OCI-LY1 (cell line): ENCODE data around the gene CD93.

Source experiments
- CTCF ChIP-seq: fragments of 200-600 bp; sonication (generic), shearing (Covaris generic); IDR thresholded peaks from 2 replicates; pipeline ENCODE4 v1.5.1; 2017; ENCODE audit warnings: mild to moderate bottlenecking, antibody characterized with exemption, low read length, moderate library complexity, mixed read lengths
- EZH2 ChIP-seq: fragments of 200-600 bp; sonication (generic), shearing (Covaris generic); IDR thresholded peaks from 2 replicates; pipeline ENCODE4 v1.8.0; 2017; ENCODE audit warnings: borderline replicate concordance, mixed run types, mild to moderate bottlenecking, antibody characterized with exemption, low read length, moderate library complexity, mixed read lengths

- TF ChIP-seq CTCF = no peak
- no peak for TF ChIP-seq EZH2
Observed at GRCh38 chr20:23034721-23035671, 51.1 kb downstream of the CD93 start, which contains the start of gene SSTR4.
